Measurements from ENCODE around the gene CDK2.
"Not testable (repeated sequence)": the region's sequence is repeated elsewhere in the genome, so short reads cannot be mapped to it uniquely, and the experiment has no call there.

The CDK2 gene

GRCh38 chr12:55995366-55995765 is 28.7 kb downstream of the CDK2 start:
- no peak for DNase-seq (ENCODE audit: low spot score)
- H3K27ac ChIP-seq = no peak overlapping the region
- no peak overlapping the region for H3K4me3 ChIP-seq
- no peak for TF ChIP-seq CTCF (IDR thresholded peaks at IDR 0.05)

GRCh38 chr12:55996201-55996714 is 29.6 kb downstream of the CDK2 start:
- TF ChIP-seq CTCF (IDR thresholded peaks at IDR 0.05) = peak; percentile 83
- H3K4me3 ChIP-seq = peak overlapping the region; percentile 84
- H3K27ac ChIP-seq = peak overlapping the region; percentile 57 to 91
- DNase-seq (ENCODE audit: low spot score) = no peak

- TF ChIP-seq CTCF (IDR thresholded peaks at IDR 0.05) = no peak
- Histone ChIP-seq H3K27ac (peak within 1 kb of the TSS; percentile 57 to 91), H3K4me3 (peak within 1 kb of the TSS; percentile 84)
- DNase-seq (ENCODE audit: low spot score) = peak; percentile 99
Observed at GRCh38 chr12:55996715-55997534, 30.3 kb downstream of the CDK2 start, which contains the start of gene SUOX. TSS of gene SUOX (plus strand) at chr12:55997276. CDS start at chr12:56002222, 4,946 bp downstream.

GRCh38 chr12:55997535-55997859 is 30.9 kb downstream of the CDK2 start:
- Histone ChIP-seq H3K4me3 (peak overlapping the region; percentile 84), H3K27ac (peak overlapping the region; percentile 57 to 91)
- DNase-seq (ENCODE audit: low spot score) = no peak
- TF ChIP-seq CTCF (IDR thresholded peaks at IDR 0.05) = no peak

- H3K4me3 ChIP-seq; H3K27ac ChIP-seq; DNase-seq (ENCODE audit: low spot score): not testable (repeated sequence)
Observed at GRCh38 chr12:55999522-55999921, 32.9 kb downstream of the CDK2 start.

- not testable (repeated sequence) for DNase-seq (ENCODE audit: low spot score); H3K27ac ChIP-seq; H3K4me3 ChIP-seq
Observed at GRCh38 chr12:55999999-56000540, 33.4 kb downstream of the CDK2 start.

- DNase-seq (ENCODE audit: low spot score) = no peak
- H3K4me3 ChIP-seq = no peak overlapping the region
- no peak for TF ChIP-seq CTCF (IDR thresholded peaks at IDR 0.05)
- H3K27ac ChIP-seq = no peak overlapping the region
Observed at GRCh38 chr12:56001487-56002100, 35.0 kb downstream of the CDK2 start.

GRCh38 chr12:56003376-56003775 is 36.7 kb downstream of the CDK2 start:
- H3K27ac ChIP-seq; DNase-seq (ENCODE audit: low spot score); H3K4me3 ChIP-seq: not testable (repeated sequence)
